B cell (primary cell): ENCODE measurements around the gene TNIK. TPM values are rescaled to one million over a fixed set of nuclear protein-coding genes. Genes with fewer than 3 reads are reported as not detected.

ENCODE experiments used
- ATAC-seq: fragments of 200-7000 bp; cut with Tn5 transposase; one replicate; pipeline ENCODE4 v1.10.0; 2021; ENCODE audit warnings: low read depth, mild to moderate bottlenecking, moderate number of reproducible peaks, moderate library complexity
- CTCF ChIA-PET: fragments of 350-600 bp; sonication (Branson Sonifier 250); formaldehyde crosslinking; loops from one replicate; lab custom pipeline; 2021; ENCODE audit warnings: antibody characterized with exemption, inconsistent platforms; lab: Charles Lee
- POLR2A ChIA-PET: fragments of 350-600 bp; sonication (Branson Sonifier 250); formaldehyde crosslinking; loops from one replicate; lab custom pipeline; 2021; ENCODE audit warnings: antibody characterized with exemption; lab: Charles Lee
- DNase-seq: peaks from one replicate; pipeline ENCODE4 v3.0.0; 2013
- H2AFZ ChIP-seq: 2 replicates; pipeline ENCODE4 v1.6.1; 2012; ENCODE audit warnings: mild to moderate bottlenecking, low read depth, low read length; ENCODE audit not compliant: insufficient read depth, poor library complexity, severe bottlenecking
- H3K27ac ChIP-seq, 2 donors: 1 replicate in 1 of 2; 2 replicates in 1 of 2; pipeline ENCODE4 v1.5.1; 2012 to 2013; ENCODE audit warnings: low read length in 2 of 2, mild to moderate bottlenecking in 2 of 2, moderate library complexity in 1 of 2
- H3K27me3 ChIP-seq, 4 experiments: fragments of 200-600 bp in 1 of 4; sonication (generic) in 1 of 4; replicated peaks in 1 of 4; 1 replicate in 2 of 4; 2 replicates in 2 of 4; pipeline versions ENCODE4 v1.6.1 to v1.7.0; 2013 to 2016; ENCODE audit warnings: low read length in 3 of 4, mild to moderate bottlenecking in 2 of 4, mixed read lengths in 1 of 4, moderate library complexity in 1 of 4; ENCODE audit not compliant: insufficient read depth in 4 of 4, control insufficient read depth in 3 of 4; ENCODE audit errors: control extremely low read depth in 1 of 4
- H3K36me3 ChIP-seq, 2 experiments: replicated peaks in 1 of 2; 1 replicate in 1 of 2; 2 replicates in 1 of 2; pipeline versions ENCODE4 v1.6.1 to v1.7.1; 2013; ENCODE audit warnings: low read length in 1 of 2; ENCODE audit not compliant: insufficient read depth in 2 of 2, control insufficient read depth in 1 of 2; ENCODE audit errors: control extremely low read depth in 1 of 2, extremely low read depth in 1 of 2
- H3K4me1 ChIP-seq, 2 donors: fragments of 200-600 bp in 1 of 2; sonication (generic) in 1 of 2; 1 replicate in 1 of 2; 2 replicates in 1 of 2; pipeline versions ENCODE4 v1.5.1 to v1.6.1; 2013 to 2017; ENCODE audit warnings: low read length in 2 of 2; ENCODE audit not compliant: control insufficient read depth in 2 of 2, insufficient read depth in 2 of 2
- H3K4me2 ChIP-seq: replicated peaks from 2 replicates; pipeline ENCODE3; 2012; ENCODE audit warnings: mild to moderate bottlenecking, low read depth, low read length; ENCODE audit not compliant: poor library complexity, severe bottlenecking
- H3K4me3 ChIP-seq, 5 experiments: fragments of 200-600 bp in 1 of 5; sonication (generic) in 1 of 5; 1 replicate in 3 of 5; 2 replicates in 2 of 5; pipeline versions ENCODE4 v1.5.1 to v1.7.0; 2011 to 2016; ENCODE audit warnings: low read length in 4 of 5, mild to moderate bottlenecking in 4 of 5, low read depth in 2 of 5, control low read depth in 1 of 5, moderate library complexity in 1 of 5; ENCODE audit not compliant: insufficient read depth in 1 of 5; ENCODE audit errors: control extremely low read depth in 1 of 5, extremely low read depth in 1 of 5
- H3K79me2 ChIP-seq: fragments of 200-600 bp; sonication (generic); one replicate; pipeline ENCODE4 v1.6.0; 2016; ENCODE audit warnings: low read length; ENCODE audit not compliant: control insufficient read depth, insufficient read depth
- H3K9ac ChIP-seq: fragments of 200-600 bp; sonication (generic); 2 replicates; pipeline ENCODE4 v1.6.1; 2017; ENCODE audit warnings: mild to moderate bottlenecking, low read length, moderate library complexity
- H3K9me3 ChIP-seq, 3 donors: one replicate each; pipeline versions ENCODE4 v1.6.1 to v1.7.1; 2013; ENCODE audit warnings: low read length in 2 of 3; ENCODE audit not compliant: control insufficient read depth in 2 of 3, insufficient read depth in 1 of 3; ENCODE audit errors: control extremely low read depth in 1 of 3
- H4K20me1 ChIP-seq: 2 replicates; pipeline ENCODE4 v1.6.0; 2012; ENCODE audit warnings: mild to moderate bottlenecking, low read length; ENCODE audit not compliant: insufficient read depth, control insufficient read depth, poor library complexity, severe bottlenecking
- H3K27ac Mint-ChIP-seq: one replicate; pipeline ENCODE4 v1.8.0; 2021; ENCODE audit warnings: mixed read lengths
- H3K27me3 Mint-ChIP-seq: one replicate; pipeline ENCODE4 v1.8.0; 2021; ENCODE audit warnings: mixed read lengths
- H3K4me1 Mint-ChIP-seq: one replicate; pipeline ENCODE4 v1.8.0; 2021; ENCODE audit warnings: mixed read lengths
- H3K4me3 Mint-ChIP-seq: one replicate; pipeline ENCODE4 v1.8.0; 2021; ENCODE audit warnings: mixed read lengths
- H3K9me3 Mint-ChIP-seq: one replicate; pipeline ENCODE4 v1.8.0; 2022; ENCODE audit warnings: mixed read lengths; ENCODE audit not compliant: insufficient read depth
- EZH2 ChIP-seq: IDR thresholded peaks from 2 replicates; pipeline ENCODE4 v1.6.1; 2012; ENCODE audit warnings: borderline replicate concordance, low read depth, mild to moderate bottlenecking, moderate library complexity, low read length; ENCODE audit not compliant: insufficient read depth, poor library complexity, severe bottlenecking
- WGBS: methylation state at CpG from one replicate; pipeline ENCODE4 v1.1.5; 2013; ENCODE audit warnings: missing lambda C conversion rate; ENCODE audit not compliant: insufficient coverage; 5-methylcytosine and 5-hydroxymethylcytosine counted together
- intact Hi-C: fragments of 100-400 bp; cut with micrococcal nuclease; formaldehyde crosslinking; loops from one replicate; pipeline ENCODE4 v1.10.0; 2022
- polyA minus RNA-seq: library from RNA; depleted of rRNA, polyadenylated mRNA; stranded (reverse); fragments of >200 nt; gene quantifications from 2 replicates; pipeline ENCODE4 v1.2.3, GENCODE V29; 2012
- polyA plus RNA-seq: library from polyadenylated mRNA; depleted of rRNA; stranded (reverse); fragments of >200 nt; gene quantifications from 2 replicates; pipeline ENCODE4 v1.2.3, GENCODE V29; 2012
- total RNA-seq, 2 donors: library from RNA; stranded (reverse); fragments of 120-200 nt in 1 of 2; gene quantifications; 1 replicate in 1 of 2; 2 replicates in 1 of 2; pipeline versions ENCODE4 v1.2.3 to v1.2.4, GENCODE V29; 2013 to 2022
- TF ChIP-seq, protein P1 (sequence below): fragments of 200-600 bp; IDR thresholded peaks from one replicate; pipeline ENCODE4 v1.8.0; 2022; ENCODE audit warnings: antibody characterized with exemption, mild to moderate bottlenecking

TNIK gene
- total RNA-seq (7.5 and 7.7 TPM in 2 replicates), polyA plus RNA-seq (0.66 and 0.85 TPM in 2 replicates), polyA minus RNA-seq (1.3 and 2.9 TPM in 2 replicates)
- 3.8 TPM for total RNA-seq (2013)

DNA sequence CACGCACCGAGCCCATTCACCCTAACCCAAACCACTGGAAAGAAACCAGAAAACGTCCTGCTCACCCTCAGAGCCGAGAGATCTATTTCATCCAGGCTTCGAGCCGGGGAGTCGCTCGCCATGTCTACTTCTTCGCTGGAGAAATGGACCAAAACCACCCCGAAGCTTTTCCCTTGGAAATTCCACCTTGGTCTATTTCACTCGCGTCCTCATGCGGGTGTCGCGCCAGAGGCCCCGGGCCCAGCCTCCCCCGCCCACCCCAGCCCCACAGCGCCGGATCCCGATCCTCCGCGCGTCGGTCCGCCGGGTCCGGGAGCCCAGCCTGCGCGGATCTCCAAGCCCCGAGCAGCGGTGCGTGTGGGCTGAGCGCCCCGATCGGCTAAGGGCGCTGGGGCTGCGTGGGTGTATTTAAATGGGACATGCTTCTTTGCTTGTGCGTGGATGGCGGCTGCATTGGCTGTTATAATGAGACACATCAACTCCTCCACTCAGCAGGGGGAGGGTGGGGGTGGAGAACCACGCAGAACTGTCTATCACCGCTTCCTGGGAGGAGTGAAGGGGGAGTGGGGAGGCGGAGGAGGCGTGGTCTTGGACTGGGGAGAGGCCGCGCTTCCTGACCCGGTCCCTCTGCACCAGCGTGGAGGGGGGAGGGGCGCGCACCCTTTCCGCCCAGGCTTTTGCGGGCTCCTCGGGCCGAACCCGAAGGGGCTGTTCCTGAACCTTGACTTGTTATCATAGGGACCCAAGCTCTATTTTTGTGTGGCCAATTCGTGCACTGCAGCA lies at the start of gene TNIK:
TSS of gene TNIK (minus strand) at position 464 of the 783 bp plus-strand sequence. CDS start at position 122, 342 bp downstream.
- Mint-ChIP-seq H3K27ac (peak within 1 kb of the TSS; percentile 88), H3K9me3 (no peaks in the 10 kb centered on the region), H3K27me3 (peaks cover 18% of the 10 kb centered on the region), H3K4me1 (peaks cover 39% of the 10 kb centered on the region), H3K4me3 (peak within 1 kb of the TSS; percentile 90)
- Histone ChIP-seq H3K4me2 (peak within 1 kb of the TSS; percentile 95), H3K27ac (peak within 1 kb of the TSS in 1 of 2 donors; percentile 32), H4K20me1 (no peaks in the 10 kb centered on the region), H3K27me3 (peaks cover 0 to 15% (median 2%) of the 10 kb centered on the region in 4 experiments), H3K4me3 (peak within 1 kb of the TSS; percentile 60 to 92 (median 80)), H3K4me1 (peaks cover 26 to 27% of the 10 kb centered on the region in 2 donors), H3K36me3 (no peaks in the 10 kb centered on the region), H2AFZ (peak within 1 kb of the TSS; percentile 78), H3K9ac (peak within 1 kb of the TSS; percentile 82), H3K79me2 (no peaks in the 10 kb centered on the region), H3K9me3 (no peaks in the 10 kb centered on the region)
- WGBS = under 1% methylated on average over 35 of the region's 55 CpGs
- intact Hi-C loops = loop anchor here (5.0 kb wide), 2 partner anchors 548 to 1103 kb away; partner anchors contain the start of gene SKIL
- DNase-seq (peak; percentile 87), ATAC-seq (peak; percentile 88)
- POLR2A ChIA-PET = interaction anchor here (0.7 kb wide), 1 partner anchor 1283 kb away, joined by 3 read pairs; no protein-coding TSS in a partner anchor
- CTCF ChIA-PET = interaction anchor here (1.2 to 1.8 kb wide), 2 partner anchors 30 to 1136 kb away, joined by 4 to 5 read pairs; no protein-coding TSS in a partner anchor
- no peak for TF ChIP-seq EZH2
- TF ChIP-seq, protein P1, sequence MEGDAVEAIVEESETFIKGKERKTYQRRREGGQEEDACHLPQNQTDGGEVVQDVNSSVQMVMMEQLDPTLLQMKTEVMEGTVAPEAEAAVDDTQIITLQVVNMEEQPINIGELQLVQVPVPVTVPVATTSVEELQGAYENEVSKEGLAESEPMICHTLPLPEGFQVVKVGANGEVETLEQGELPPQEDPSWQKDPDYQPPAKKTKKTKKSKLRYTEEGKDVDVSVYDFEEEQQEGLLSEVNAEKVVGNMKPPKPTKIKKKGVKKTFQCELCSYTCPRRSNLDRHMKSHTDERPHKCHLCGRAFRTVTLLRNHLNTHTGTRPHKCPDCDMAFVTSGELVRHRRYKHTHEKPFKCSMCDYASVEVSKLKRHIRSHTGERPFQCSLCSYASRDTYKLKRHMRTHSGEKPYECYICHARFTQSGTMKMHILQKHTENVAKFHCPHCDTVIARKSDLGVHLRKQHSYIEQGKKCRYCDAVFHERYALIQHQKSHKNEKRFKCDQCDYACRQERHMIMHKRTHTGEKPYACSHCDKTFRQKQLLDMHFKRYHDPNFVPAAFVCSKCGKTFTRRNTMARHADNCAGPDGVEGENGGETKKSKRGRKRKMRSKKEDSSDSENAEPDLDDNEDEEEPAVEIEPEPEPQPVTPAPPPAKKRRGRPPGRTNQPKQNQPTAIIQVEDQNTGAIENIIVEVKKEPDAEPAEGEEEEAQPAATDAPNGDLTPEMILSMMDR = peak; percentile 40

DNA sequence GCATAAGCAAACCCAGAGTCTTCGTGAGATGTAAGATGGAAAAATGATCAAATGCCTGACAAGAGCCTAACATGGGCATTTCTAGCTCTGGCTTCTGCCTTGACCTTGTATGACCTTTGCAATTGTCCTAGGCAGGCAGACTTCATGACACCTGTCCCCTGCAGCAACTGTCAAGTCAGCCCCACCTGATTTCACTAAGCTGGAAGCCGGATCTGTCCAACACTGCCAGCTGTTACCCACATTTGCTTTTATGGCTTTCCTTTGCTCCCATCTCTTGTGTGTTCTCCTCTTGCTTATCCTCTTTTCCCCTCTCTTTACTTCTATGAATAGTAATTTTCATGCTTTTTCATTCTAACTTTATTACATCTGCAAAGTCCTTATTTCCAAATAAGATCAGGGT lies 48.5 kb upstream of the TNIK start:
- ChIA-PET CTCF (no interaction called here), POLR2A (no interaction called here)
- WGBS = no CpG with 5 or more reads among the region's 2 CpGs
- ATAC-seq (no peak), DNase-seq (no peak)
- no peaks in the 10 kb centered on the region for H3K4me1 Mint-ChIP-seq
- no peak overlapping the region for H3K4me3 Mint-ChIP-seq
- Histone ChIP-seq H3K9me3 (peaks cover 0 to 3% (median 0%) of the 10 kb centered on the region in 3 donors), H3K4me1 (no peaks in the 10 kb centered on the region), H3K9ac (no peak overlapping the region), H3K79me2 (no peaks in the 10 kb centered on the region), H3K4me3 (no peak overlapping the region), H3K27ac (no peak overlapping the region), H3K27me3 (no peaks in the 10 kb centered on the region), H3K4me2 (no peak overlapping the region), H4K20me1 (no peaks in the 10 kb centered on the region), H2AFZ (no peak overlapping the region), H3K36me3 (no peaks in the 10 kb centered on the region)
- intact Hi-C loops = no loop called here
- H3K27ac Mint-ChIP-seq = no peak overlapping the region
- peaks cover 4% of the 10 kb centered on the region for H3K27me3 Mint-ChIP-seq
- H3K9me3 Mint-ChIP-seq = peaks cover 2% of the 10 kb centered on the region
- TF ChIP-seq EZH2 = no peak
- TF ChIP-seq, protein P1 = no peak
